ENCODE measurements around the gene NDUFA7.
"Not testable (repeated sequence)": the region's sequence is repeated elsewhere in the genome, so short reads cannot be mapped to it uniquely, and the experiment has no call there.

NDUFA7 gene

DNA sequence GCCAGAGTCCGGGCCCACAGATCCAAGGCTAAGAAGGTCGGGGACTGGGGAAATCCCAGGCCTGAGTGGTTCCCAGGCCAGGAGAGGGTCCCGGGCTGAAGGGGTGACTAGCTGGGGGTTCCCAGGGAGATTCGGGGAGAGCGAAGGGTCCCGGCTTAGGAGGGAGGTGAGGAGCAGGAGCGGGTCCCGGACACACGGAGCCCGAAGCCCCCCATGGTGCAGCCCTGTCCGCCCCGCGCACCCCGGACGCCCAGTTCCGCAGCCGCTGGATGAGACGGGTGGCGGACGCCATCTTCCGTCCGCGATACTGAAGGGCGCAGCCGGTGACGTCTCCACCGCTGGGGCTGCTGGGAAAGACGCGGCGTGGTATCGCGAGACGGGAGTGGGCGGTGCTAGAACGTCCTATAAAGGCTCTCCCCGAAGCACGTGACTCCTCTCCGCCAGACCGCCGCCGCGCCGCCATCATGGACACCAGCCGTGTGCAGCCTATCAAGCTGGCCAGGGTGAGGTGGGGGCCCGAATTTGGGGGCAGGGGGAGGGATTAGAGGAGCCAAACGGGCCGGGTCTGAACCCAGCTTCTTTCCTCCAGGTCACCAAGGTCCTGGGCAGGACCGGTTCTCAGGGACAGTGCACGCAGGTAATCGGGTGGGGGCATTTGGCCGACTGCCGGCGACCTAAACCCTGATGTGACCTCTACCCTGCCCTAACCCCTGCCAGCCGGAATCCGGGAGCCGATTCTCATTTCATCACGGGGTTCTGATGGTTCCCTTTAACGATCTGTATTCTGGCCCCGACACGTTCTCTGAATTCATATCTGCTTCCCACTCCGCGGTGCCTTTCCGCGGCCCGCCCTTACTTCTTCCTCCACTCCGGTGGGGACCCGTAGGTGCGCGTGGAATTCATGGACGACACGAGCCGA is at the start of gene NDUFA7, which contains the start of gene RPS28:
Gene NDUFA7 (minus strand): TSS at position 309 of the 919 bp plus-strand sequence. CDS start 17 bp downstream, at position 292.
Gene RPS28 (plus strand): TSS at position 430 of the 919 bp plus-strand sequence. CDS start 35 bp downstream, at position 465.
- DNase-seq (ENCODE audit: low read depth), result peak; percentile 84

DNA sequence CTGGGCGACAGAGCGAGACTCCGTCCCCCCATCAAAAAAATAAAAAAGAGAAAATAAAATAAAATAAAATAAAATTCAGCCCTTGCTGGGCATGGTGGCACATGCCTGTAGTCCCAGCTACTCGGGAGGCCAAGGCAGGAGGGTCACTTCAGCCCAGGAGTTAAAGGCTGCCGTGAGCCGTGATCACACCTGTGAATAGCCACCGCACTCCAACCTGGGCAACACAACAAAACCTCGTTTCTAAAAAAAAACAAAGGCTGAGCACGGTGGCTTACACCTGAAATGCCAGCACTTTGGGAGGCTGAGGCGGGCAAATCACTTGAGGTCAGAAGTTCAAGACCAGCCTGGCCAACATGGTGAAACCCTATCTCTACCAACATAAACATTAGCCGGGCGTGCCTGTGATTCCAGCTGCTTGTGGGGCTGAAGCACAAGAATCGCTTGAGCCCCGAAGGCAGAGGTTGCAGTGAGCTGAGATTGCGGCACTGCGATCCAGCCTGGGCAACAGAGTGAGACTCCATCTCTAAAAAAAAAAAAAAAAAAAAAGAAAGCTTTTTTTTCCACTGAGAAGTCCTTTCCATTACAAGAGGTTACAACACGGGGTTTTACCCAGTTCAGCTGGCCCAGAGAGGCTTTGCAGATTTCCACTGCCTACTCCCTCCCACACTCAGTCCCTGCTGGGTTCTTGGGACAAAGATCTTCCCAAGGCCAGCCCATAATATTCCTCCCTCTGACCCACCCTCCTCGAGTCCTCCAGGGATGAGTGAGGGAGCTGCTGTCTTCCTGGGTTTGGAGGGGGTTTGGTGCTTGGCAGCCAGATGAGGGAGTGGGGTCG is 49.2 kb upstream of the NDUFA7 start:
- no peak for DNase-seq (ENCODE audit: low read depth)

DNA sequence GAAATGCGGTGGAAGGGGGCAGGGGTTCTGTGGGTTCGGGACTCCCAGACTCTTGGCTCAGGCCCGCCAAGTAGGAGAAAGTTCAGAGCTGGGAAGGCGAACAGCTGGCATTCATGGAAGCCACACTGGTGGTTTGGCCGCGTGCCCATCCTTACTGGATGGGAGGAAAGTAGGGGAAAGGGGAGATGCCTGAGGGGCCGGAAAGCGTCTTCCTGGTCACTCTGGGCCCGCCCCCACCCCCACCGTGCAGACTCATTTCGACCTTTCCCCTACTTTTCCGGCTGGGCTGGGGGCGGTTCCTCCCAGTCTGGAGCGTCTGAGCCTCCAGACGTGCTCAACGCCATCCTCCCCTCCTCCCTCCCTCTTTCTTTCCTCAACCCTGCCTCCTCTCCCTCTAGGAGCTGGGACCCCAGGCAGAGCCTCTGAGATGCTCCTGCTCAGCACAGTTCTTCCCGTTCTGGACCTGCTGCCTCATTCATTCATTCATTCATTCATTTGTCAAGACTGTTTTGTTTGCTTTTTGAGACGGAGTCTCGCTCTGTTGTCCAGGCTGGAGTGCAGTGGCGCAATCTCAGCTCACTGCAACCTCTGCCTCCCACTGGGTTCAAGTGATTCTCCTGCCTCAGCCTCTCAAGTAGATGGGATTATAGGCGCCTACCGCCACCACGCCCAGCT is 46.3 kb upstream of the NDUFA7 start:
- peak; percentile 83 for DNase-seq (ENCODE audit: low read depth)

DNA sequence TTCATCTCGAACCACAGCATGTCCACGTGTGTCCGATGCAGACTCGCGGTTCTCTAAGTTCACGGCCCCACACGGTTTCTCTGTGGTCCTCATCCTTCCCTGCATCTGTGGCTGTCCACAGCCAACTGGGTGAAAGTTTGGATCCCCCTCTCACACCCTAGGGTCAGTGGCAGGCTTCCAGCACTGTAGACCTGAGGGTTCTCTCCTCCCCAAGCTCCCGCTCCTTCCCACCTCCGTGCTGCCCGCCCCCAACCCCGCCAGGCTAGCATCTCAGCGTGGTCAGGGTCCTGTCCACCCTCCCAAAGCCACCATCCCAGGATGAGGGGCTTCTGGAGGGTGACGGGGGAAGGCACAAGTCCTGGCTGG is 45.8 kb upstream of the NDUFA7 start:
- no peak for DNase-seq (ENCODE audit: low read depth)

DNA sequence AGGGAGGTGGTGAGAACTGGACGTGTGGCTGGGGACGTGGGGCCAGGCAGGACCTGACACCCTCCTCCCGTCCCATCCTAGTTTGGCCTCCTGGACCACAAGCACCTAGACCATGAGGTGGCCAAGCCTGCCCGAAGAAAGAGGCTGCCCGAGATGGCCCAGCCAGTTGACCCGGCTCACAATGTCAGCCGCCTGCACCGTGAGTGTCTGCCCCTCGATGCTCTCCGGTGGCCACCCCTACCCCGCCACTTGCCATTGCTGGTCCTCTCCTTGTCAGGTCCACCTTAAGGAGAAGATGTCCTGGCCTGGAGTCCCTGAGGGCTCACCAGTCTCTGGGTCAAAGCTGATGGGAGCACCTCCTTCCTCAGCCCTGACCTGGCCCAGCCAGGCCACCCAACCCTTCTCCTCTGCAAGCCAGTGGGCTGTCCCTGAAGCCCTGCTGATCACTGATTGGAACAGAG is 45.0 kb upstream of the NDUFA7 start:
- no peak for DNase-seq (ENCODE audit: low read depth)

DNA sequence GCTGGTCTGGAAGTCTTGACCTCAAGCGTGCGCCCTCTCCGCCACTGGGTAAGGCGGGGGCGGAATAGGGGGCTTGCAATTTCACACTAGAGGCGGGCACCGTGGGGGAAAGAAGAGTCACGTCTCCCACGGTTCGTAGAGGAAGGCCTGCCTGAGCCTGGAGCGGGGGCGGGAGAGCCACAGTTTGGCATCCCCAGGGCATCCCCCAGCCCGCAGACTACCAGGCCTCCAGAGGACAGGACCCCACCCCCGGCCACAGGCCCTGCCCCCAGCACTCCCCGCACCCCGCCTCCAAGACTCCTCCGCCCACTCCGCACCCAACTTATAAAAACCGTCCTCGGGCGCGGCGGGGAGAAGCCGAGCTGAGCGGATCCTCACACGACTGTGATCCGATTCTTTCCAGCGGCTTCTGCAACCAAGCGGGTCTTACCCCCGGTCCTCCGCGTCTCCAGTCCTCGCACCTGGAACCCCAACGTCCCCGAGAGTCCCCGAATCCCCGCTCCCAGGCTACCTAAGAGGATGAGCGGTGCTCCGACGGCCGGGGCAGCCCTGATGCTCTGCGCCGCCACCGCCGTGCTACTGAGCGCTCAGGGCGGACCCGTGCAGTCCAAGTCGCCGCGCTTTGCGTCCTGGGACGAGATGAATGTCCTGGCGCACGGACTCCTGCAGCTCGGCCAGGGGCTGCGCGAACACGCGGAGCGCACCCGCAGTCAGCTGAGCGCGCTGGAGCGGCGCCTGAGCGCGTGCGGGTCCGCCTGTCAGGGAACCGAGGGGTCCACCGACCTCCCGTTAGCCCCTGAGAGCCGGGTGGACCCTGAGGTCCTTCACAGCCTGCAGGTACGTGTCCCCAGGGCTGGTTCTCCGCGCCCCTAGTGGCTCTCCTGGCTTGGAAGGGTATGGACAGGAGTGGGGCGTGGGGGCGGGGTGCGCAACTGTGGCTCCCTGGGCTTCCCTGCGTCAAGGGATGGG is 42.9 kb upstream of the NDUFA7 start, which contains the start of gene ANGPTL4:
Gene ANGPTL4 (plus strand): TSS at position 353 of the 969 bp plus-strand sequence. CDS start 167 bp downstream, at position 520.
- DNase-seq (ENCODE audit: low read depth), result no peak

DNA sequence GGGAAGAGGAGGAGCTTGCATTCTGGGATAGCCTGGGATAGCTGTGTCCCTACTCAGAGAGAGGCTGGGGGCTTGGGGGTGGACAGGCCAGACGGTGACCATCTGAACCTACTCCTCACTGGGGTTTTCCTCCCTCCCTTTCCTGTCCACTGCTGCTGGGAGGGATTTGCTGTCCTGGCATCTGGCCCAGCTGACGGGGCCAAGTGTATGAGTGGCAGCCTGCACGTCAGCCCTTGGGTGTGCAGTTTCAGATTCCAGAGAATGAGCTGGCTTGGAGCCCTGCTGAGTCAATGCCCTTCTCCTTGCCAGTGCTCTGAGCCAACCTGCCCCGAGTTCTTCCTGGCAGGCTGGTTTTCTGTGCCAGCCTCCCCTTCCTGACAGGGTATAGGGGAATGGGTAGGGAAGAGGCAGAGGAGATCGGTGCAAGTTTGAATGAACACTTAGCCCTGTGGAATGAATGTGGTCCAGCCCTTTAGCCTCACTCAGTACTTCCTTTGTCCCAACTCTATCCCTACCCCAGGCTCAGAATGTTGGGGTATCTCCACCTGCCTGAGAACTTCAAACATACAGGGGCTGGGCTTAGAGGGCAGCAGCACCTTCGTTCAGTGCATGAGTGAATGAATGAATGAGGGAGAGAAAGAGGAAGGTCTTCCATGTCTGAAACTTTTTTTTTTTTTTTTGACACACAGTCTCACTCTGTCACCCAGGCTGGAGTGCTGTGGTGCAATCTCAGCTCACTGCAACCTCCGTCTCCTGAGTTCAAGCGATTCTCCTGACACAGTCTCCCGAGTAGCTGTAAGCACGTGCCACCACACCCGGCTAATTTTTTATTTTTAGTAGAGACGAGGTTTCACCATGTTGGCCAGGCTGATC is 41.0 kb upstream of the NDUFA7 start:
- DNase-seq (ENCODE audit: low read depth), result peak; percentile 93

DNA sequence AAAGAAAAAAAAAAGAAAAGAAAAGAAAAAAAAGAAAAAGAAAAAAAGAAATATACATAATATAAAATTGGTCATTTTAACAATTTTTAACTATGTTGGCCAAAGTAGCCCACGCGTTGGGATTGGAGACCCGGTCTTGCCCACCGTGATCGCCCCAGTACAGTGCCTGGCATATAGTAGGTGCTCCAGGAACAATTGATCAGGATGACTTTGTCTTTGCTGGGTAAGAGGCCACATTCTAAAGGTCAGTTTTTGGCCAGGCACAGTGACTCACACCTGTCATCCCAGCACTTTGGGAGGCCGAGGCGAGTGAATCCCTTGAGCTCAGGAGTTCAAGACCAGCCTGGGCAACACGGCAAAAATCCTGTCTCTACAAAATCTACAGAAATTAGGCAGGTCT is 39.0 kb upstream of the NDUFA7 start:
- no peak for DNase-seq (ENCODE audit: low read depth)

DNA sequence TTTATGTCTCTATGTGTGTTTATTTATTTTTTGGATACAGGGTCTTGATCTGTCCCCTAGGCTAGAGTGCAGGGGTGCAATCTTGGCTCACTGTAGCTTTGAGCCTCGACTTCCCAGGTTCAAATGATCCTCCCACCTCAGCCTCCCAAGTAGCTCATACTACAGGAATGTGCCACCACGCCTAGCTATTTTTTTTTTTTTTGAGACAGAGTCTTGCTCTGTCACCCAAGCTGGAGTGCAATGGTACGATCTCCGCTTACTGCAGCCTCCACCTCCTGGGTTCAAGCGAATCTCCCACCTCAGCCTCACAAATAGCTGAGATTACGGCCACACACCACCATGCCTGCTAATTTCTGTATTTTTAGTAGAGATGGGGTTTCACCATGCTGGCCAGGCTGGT is 37.8 kb upstream of the NDUFA7 start:
- no peak for DNase-seq (ENCODE audit: low read depth)

DNA sequence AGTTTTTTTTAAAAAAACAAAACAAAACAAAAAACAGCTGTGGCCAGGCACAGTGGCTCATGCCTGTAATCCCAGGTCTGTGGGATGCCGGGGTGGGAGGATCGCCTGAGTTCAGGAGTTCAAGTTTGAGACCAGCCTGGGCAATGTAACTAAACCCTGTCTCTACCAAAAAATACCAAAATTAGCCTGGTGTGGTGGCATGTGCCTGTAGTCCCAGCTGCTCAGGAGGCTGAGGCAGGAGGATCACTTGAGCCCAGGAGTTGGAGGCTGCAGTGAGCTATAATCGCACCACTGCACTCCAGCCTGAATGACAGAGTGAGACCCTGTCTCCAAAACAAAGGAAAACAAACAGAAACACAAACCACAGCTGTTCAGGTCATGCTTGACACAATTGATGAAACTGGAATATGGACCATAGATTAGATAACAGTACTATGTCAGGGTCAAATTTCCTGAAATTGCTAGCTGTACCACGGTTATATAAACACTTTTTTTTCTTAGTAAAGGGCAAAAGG is 35.9 kb upstream of the NDUFA7 start:
- no peak for DNase-seq (ENCODE audit: low read depth)

DNA sequence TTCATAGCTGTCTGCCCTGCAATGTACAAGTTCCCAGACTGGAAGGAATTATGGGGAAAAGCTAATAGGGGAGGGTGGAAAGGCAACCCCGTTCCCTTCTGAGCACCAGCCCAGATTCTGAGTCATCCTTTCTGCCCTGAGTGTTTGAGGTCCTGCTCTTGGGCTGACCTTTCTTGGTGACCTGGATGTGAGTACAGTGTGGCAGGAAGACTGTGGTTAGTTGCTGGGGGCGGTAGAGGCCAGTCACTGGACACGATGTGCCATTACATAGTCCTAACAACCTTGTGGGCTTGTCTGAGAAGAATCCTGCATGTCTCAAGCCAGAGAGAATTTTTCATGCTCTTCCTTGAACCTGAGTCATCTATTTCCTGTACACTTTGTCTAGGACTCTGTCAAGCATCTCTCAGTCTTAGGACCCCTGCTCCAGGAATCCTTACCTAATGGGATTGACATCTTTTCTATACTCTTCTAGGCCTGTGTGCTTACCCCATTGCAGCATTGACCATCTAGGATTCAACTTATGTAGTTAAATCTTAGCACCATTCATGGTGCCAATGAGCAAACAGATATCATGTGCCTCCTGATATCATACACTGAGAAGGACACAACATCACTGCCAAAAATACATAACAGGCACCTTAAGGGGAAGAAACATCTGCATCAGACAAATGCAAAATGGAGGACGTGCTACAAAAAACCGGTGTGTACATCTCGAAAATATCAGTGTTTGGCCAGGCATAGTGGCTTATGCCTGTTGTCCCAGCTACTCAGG is 34.6 kb upstream of the NDUFA7 start:
- peak; percentile 87 for DNase-seq (ENCODE audit: low read depth)

DNA sequence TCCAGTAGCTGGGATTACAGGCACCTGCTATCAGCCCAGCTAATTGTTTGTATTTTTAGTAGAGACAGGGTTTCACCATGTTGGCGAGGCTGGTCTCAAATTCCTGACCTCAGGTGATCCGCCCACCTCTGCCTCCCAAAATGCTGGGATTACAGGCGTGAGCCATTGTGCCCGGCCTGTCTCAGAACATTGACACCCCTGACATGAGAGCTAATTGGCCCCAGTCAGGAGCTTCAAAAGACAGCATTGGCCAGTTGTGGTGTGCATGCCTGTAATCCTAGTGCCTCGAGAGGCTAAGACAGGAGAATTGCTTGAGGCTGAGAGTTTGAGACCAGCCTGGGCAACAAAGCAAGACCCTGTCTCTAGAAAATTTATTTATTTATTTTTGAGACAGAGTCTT is 31.7 kb upstream of the NDUFA7 start:
- DNase-seq (ENCODE audit: low read depth), result not testable (repeated sequence)

DNA sequence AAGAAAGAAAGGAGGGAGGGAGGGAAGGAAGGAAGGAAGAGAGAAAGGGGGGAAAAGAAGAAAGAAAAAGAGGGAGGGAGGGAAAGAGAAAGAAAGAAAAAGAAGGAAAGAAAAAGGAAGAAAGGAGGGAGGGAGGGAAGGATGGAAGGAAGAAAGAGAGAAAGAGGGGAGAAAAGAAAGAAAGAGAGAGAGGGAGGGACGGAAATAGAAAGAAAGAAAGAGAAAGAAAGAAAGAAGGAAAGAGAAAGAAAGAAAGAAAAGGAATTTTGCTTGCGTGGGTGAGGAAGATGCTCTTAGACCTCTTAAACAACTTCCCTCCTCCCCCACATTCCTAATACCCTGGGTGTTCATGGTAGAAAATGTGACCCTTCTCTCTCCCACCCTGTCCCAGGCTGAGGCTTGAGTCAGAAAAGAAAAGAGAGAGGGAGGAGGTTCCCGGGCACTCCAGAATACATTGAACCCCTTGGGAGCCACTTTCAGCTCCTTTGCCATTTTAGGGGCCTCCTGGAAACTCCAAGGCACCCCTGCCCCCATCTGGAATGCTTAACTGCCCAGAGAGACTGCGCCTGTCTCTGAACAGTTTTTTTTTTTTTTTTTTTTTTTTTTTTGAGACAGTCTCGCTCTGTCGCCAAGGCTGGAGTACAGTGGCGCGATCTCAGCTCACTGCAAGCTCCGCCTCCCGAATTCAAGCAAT is 31.1 kb upstream of the NDUFA7 start:
- no peak for DNase-seq (ENCODE audit: low read depth)

DNA sequence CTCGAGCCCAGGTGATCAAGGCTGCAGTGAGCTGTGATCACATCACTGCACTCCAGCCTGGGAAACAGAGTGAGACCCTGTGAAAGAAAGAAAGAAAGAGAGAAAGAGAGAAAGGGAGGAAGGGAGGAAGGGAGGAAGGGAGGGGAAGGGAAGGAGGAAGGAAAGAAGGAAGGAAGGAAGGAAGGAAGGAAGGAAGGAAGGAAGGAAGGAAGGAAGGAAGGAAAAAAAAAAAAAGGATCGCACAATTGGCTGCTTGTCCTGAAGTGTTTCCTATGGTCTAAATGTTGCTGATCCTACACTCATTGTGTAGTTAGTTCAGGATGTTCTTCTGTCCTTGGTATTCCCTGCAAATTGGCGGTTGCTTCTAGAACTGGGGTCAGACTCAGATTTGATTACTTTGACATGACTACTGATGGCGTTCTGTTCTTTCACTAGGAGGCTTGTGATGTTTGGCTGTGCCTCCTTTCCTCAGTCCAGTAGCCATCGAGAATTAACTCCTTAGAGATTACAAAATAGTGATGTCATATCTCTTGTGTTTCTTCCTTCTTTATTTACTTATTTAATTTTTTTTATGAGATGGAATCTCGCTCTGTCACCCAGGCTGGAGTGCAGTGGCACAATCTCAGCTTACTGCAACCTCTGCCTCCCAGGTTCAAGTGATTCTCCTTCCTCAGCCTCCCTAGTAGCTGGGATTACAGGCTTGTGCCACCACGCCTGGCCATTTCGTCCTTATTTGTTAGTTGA is 28.6 kb upstream of the NDUFA7 start:
- not testable (repeated sequence) for DNase-seq (ENCODE audit: low read depth)

DNA sequence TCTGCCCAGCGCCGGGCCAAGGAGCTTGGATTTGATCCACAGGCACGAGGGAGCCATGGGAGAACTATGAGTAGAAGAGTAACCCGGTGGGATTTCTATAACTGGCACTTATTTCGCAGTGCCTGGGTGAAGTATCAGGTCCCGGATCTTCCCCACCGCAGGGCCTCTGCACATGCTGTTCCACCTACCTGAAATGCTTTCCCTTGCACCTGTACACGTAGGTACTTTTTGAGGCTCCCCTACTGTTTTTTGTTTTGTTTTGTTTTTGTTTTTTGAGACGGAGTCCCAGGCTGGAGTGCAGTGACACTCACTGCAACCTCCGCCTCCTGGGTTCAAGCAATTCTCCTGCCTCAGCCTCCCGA is 22.3 kb upstream of the NDUFA7 start:
- DNase-seq (ENCODE audit: low read depth), result no peak

DNA sequence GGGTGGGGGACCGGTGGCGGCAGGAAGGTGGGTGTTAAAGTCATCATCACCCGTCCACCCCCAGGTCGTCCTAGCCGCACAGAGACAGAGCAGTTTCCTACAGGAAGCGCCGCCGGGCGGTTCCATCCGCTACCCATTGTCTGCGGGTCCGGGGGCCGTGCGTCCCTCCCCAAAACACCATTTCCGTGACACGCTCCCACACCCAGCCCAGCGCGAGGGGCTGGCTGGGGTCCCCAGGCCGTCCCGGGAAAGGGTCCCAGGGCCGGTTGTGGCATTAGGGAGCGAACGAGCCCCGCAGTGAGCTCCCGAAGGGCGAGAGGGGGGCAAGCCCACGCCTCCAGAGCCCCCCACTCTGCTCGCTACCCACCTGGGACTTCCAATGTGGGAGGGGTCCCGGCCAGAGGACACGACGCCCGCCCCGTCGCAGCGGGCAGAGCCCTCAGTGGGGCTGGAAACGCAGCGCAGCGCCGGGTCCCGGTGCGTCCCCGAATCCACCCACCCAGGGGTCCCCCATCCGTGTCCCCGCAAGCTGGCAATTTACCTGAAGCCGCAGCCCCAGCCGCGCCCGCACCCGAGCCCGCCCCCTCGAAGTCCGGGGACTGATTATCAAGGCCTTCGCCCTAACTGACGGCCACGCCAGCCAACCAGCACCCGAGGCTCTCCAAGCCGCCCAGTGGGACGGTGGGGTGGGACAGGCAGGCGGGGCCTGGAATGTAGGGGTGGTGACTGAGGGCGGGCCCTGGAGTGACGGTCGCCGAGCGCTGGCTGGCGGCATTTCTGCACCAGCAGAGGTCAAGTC is 21.7 kb upstream of the NDUFA7 start, which contains the start of gene KANK3:
Gene KANK3 (minus strand): TSS at position 579 of the 799 bp plus-strand sequence. CDS start 5,434 bp downstream, outside the sequence.
- no peak for DNase-seq (ENCODE audit: low read depth)

DNA sequence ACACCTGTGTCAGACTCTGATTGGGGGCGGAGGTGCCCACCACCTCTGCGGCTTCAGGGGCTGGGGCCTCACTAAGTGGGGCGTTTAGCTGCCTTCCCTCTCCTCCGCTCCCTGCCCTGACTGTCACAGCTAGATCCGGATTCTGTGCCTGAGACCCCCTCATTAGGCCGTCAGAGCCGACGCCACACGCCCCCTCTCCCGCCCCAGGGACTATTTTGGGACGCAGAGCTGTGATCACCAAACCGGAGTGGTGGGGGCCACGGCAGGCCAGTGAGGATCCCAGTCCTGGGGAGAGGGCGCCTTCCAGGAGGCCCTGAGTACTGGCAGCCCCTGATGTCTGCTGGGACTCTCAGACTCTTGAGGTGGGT is 21.1 kb upstream of the NDUFA7 start:
- no peak for DNase-seq (ENCODE audit: low read depth)
